Measurements from ENCODE around the gene SLC6A1.

SLC6A1 gene

GRCh38 chr3:11088066-11088465, 95.5 kb downstream of the SLC6A1 start:
- no peak for ATAC-seq
- no peak for TF ChIP-seq ZNF565 (CRISPR knock-in tag; conservative IDR thresholded peaks at IDR 0.05; ENCODE audit: low read depth)
- no peak for TF ChIP-seq ISL1 (CRISPR knock-in tag; IDR thresholded peaks at IDR 0.05)
- TF ChIP-seq ZFP30 (CRISPR knock-in tag; IDR thresholded peaks at IDR 0.05) = no peak
- TF ChIP-seq TSHZ2 (CRISPR knock-in tag; IDR thresholded peaks at IDR 0.05) = no peak
- no peak for TF ChIP-seq TCF4 (CRISPR knock-in tag; IDR thresholded peaks at IDR 0.05; ENCODE audit: borderline replicate concordance)

DNA sequence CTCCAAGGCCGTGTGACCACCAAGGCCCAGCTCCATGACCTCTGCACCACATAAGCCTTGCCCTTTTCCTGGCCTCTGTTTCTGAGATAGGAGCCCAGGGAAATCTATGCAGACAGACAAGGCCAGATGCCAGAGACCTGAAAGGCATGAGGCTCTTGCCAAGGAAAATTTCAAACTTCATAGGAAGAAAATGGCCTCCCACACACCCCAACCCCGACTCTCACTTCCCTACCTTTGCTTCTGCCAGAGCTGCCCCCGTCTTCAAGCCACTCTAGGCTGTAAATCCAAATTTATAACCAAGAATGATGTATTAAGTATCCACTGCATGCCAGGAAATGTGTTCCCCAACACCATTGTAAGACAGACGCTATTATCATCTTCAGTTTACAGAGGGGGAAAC, 96.3 kb downstream of the SLC6A1 start:
- TF ChIP-seq POU6F1 (CRISPR knock-in tag; IDR thresholded peaks at IDR 0.05; ENCODE audit: borderline replicate concordance, low read depth) = no peak
- ATAC-seq = no peak
